IMR-90 (cell line): ENCODE results near the gene DNAH6. TPM values are rescaled to one million over a fixed set of nuclear protein-coding genes. Genes with fewer than 3 reads are reported as not detected.

Experiments
- ATAC-seq: fragments of 200-7000 bp; cut with Tn5 transposase; 2 replicates; pipeline ENCODE4 v1.9.1; 2020; ENCODE audit warnings: low read depth, mild to moderate bottlenecking, moderate library complexity
- BruUV-seq: library from RNA; stranded (reverse); fragments of 400-500 nt; replicated peaks from 2 replicates; lab custom pipeline; 2021; lab: Mats Ljungman, UMichigan
- CTCF ChIA-PET: fragments of 300-600 bp; formaldehyde crosslinking; extraction: SDS; loops from one replicate; lab custom pipeline; 2021; ENCODE audit warnings: antibody characterized with exemption; lab: Yijun Ruan, JAX
- POLR2A ChIA-PET: fragments of 300-600 bp; sonication (Branson Sonifier 250); formaldehyde crosslinking; loops from one replicate; lab custom pipeline; 2022; ENCODE audit warnings: antibody characterized with exemption; ENCODE audit not compliant: unreplicated experiment; lab: Charles Lee
- DNase-seq: peaks from one replicate; pipeline ENCODE4 v3.0.0; 2013
- H2AFZ ChIP-seq: replicated peaks from 2 replicates; pipeline ENCODE3; 2013; ENCODE audit warnings: low read length, mild to moderate bottlenecking; ENCODE audit not compliant: poor library complexity
- H2AK5ac ChIP-seq: 2 replicates; pipeline ENCODE4 v1.6.1; 2013; ENCODE audit warnings: low read depth, low read length, inconsistent platforms
- H2AK9ac ChIP-seq: replicated peaks from 2 replicates; pipeline ENCODE3; 2013; ENCODE audit warnings: mild to moderate bottlenecking, low read depth, low read length, moderate library complexity; ENCODE audit not compliant: poor library complexity
- H2BK120ac ChIP-seq: 2 replicates; pipeline ENCODE4 v1.6.1; 2013; ENCODE audit warnings: low read depth, low read length, inconsistent platforms
- H2BK15ac ChIP-seq: 3 replicates; pipeline ENCODE4 v1.6.1; 2013; ENCODE audit warnings: low read depth, low read length, inconsistent platforms
- H2BK20ac ChIP-seq: 2 replicates; pipeline ENCODE4 v1.6.1; 2013; ENCODE audit warnings: low read depth, mild to moderate bottlenecking, inconsistent platforms, low read length, moderate library complexity
- H2BK5ac ChIP-seq: 2 replicates; pipeline ENCODE4 v1.6.1; 2013; ENCODE audit warnings: mild to moderate bottlenecking, low read depth, low read length, inconsistent platforms; ENCODE audit not compliant: poor library complexity, severe bottlenecking
- H3K14ac ChIP-seq: replicated peaks from 2 replicates; pipeline ENCODE4 v1.6.1; 2013; ENCODE audit warnings: low read depth, low read length, inconsistent platforms
- H3K18ac ChIP-seq: 2 replicates; pipeline ENCODE4 v1.6.1; 2013; ENCODE audit warnings: low read depth, low read length, control low read depth
- H3K23ac ChIP-seq: 2 replicates; pipeline ENCODE4 v1.6.1; 2013; ENCODE audit warnings: low read depth, low read length, inconsistent platforms
- H3K27ac ChIP-seq: 2 replicates; pipeline ENCODE4 v1.5.1; 2013; ENCODE audit warnings: mild to moderate bottlenecking, control low read depth, low read length; ENCODE audit not compliant: insufficient read depth
- H3K27me3 ChIP-seq: 2 replicates; pipeline ENCODE4 v1.6.1; 2013; ENCODE audit warnings: low read length; ENCODE audit not compliant: control insufficient read depth, insufficient read depth
- H3K36me3 ChIP-seq: 2 replicates; pipeline ENCODE4 v1.6.1; 2013; ENCODE audit warnings: low read length, mixed read lengths; ENCODE audit not compliant: control insufficient read depth, insufficient read depth
- H3K4ac ChIP-seq: 2 replicates; pipeline ENCODE4 v1.6.1; 2013; ENCODE audit warnings: low read depth, low read length, inconsistent platforms
- H3K4me1 ChIP-seq: 2 replicates; pipeline ENCODE4 v1.6.1; 2013; ENCODE audit warnings: low read length, mixed read lengths; ENCODE audit not compliant: control insufficient read depth, insufficient read depth
- H3K4me2 ChIP-seq: 2 replicates; pipeline ENCODE4 v1.6.1; 2013; ENCODE audit warnings: low read depth, mild to moderate bottlenecking, control low read depth, low read length, moderate library complexity
- H3K4me3 ChIP-seq: 2 replicates; pipeline ENCODE4 v1.5.1; 2013; ENCODE audit warnings: low read depth, mild to moderate bottlenecking, control low read depth, low read length, moderate library complexity; ENCODE audit not compliant: insufficient read depth
- H3K56ac ChIP-seq: 2 replicates; pipeline ENCODE4 v1.6.1; 2013; ENCODE audit warnings: low read length, inconsistent platforms; ENCODE audit not compliant: insufficient read depth; ENCODE audit errors: extremely low read depth
- H3K79me1 ChIP-seq, 2 experiments: 2 replicates each; pipeline ENCODE4 v1.6.1; 2013; ENCODE audit warnings: low read length in 2 of 2, inconsistent platforms in 1 of 2, low read depth in 1 of 2
- H3K9ac ChIP-seq: 2 replicates; pipeline ENCODE4 v1.6.1; 2013; ENCODE audit warnings: low read depth, low read length, control low read depth
- H3K9me1 ChIP-seq: 2 replicates; pipeline ENCODE4 v1.6.1; 2013; ENCODE audit warnings: low read length, inconsistent platforms; ENCODE audit not compliant: insufficient read depth
- H3K9me3 ChIP-seq: 2 replicates; pipeline ENCODE4 v1.6.1; 2013; ENCODE audit warnings: low read length; ENCODE audit not compliant: control insufficient read depth, insufficient read depth
- H4K20me1 ChIP-seq: 2 replicates; pipeline ENCODE4 v1.6.1; 2013; ENCODE audit warnings: low read length, inconsistent platforms; ENCODE audit not compliant: insufficient read depth
- H4K5ac ChIP-seq: 2 replicates; pipeline ENCODE4 v1.6.1; 2013; ENCODE audit warnings: mild to moderate bottlenecking, low read depth, low read length, control low read depth
- H4K8ac ChIP-seq, 2 experiments: 2 replicates each; pipeline ENCODE4 v1.6.1; 2013; ENCODE audit warnings: low read depth in 2 of 2, low read length in 2 of 2, control low read depth in 1 of 2, inconsistent platforms in 1 of 2
- H4K91ac ChIP-seq: 2 replicates; pipeline ENCODE4 v1.6.1; 2013; ENCODE audit warnings: low read depth, low read length, inconsistent platforms; ENCODE audit not compliant: insufficient read depth
- BHLHE40 ChIP-seq: fragments of 150-350 bp; IDR thresholded peaks from 2 replicates; pipeline ENCODE4 v1.6.1; 2016; ENCODE audit warnings: mild to moderate bottlenecking, low read depth, low read length
- CEBPB ChIP-seq: IDR thresholded peaks from 2 replicates; pipeline ENCODE4 v1.6.1; 2012; ENCODE audit warnings: low read depth, low read length, improper control_type of control experiment
- CHD1 ChIP-seq: IDR thresholded peaks from 2 replicates; pipeline ENCODE4 v1.6.1; 2012; ENCODE audit warnings: low read depth, low read length, improper control_type of control experiment
- FOS ChIP-seq: fragments of 150-350 bp; IDR thresholded peaks from 2 replicates; pipeline ENCODE4 v1.6.1; 2016; ENCODE audit warnings: low read depth, low read length
- MAFK ChIP-seq: IDR thresholded peaks from 2 replicates; pipeline ENCODE4 v1.6.1; 2012; ENCODE audit warnings: low read depth, low read length, improper control_type of control experiment
- MAZ ChIP-seq: IDR thresholded peaks from 2 replicates; pipeline ENCODE4 v1.6.1; 2012; ENCODE audit warnings: low read depth, mild to moderate bottlenecking, low read length, improper control_type of control experiment, moderate library complexity, borderline replicate concordance
- MXI1 ChIP-seq: IDR thresholded peaks from 2 replicates; pipeline ENCODE4 v1.6.1; 2012; ENCODE audit warnings: low read depth, mild to moderate bottlenecking, low read length, moderate library complexity, borderline replicate concordance
- NFE2L2 ChIP-seq: fragments of 150-350 bp; IDR thresholded peaks from 2 replicates; pipeline ENCODE4 v1.6.1; 2016; ENCODE audit warnings: low read depth, mild to moderate bottlenecking, low read length
- POLR2A ChIP-seq: IDR thresholded peaks from 2 replicates; pipeline ENCODE4 v1.6.1; 2012; ENCODE audit warnings: mild to moderate bottlenecking, low read depth, low read length
- RAD21 ChIP-seq: IDR thresholded peaks from 2 replicates; pipeline ENCODE4 v1.6.1; 2012; ENCODE audit warnings: low read length, improper control_type of control experiment
- RCOR1 ChIP-seq: IDR thresholded peaks from 2 replicates; pipeline ENCODE4 v1.6.1; 2012; ENCODE audit warnings: mild to moderate bottlenecking, low read length, improper control_type of control experiment; ENCODE audit not compliant: insufficient replicate concordance
- RFX5 ChIP-seq: IDR thresholded peaks from 2 replicates; pipeline ENCODE4 v1.8.0; 2012; ENCODE audit warnings: low read depth, mild to moderate bottlenecking, low read length, moderate library complexity
- SMC3 ChIP-seq: fragments of 150-350 bp; IDR thresholded peaks from 2 replicates; pipeline ENCODE4 v1.6.1; 2016; ENCODE audit warnings: low read depth, mild to moderate bottlenecking, antibody characterized with exemption, low read length, moderate library complexity
- WGBS, 2 experiments: methylation state at CpG; one replicate each; pipeline versions ENCODE4 v1.1.5 to v1.1.7; 2013; ENCODE audit warnings: missing lambda C conversion rate in 2 of 2; ENCODE audit not compliant: insufficient read length in 1 of 2; ENCODE audit errors: extremely low coverage in 2 of 2; 5-methylcytosine and 5-hydroxymethylcytosine counted together
- dilution Hi-C: fragments of 300-500 bp; cut with HindIII; formaldehyde crosslinking; loops from one replicate; pipeline ENCODE4 v1.14.3; 2018; ENCODE audit warnings: low sequenced_read_pairs; ENCODE audit not compliant: unreplicated experiment
- in situ Hi-C: fragments of 300-500 bp; cut with MboI; formaldehyde crosslinking; loops from 3 replicates; pipeline ENCODE4 v1.14.3; 2019; ENCODE audit warnings: low sequenced_read_pairs, inconsistent platforms, mixed read lengths
- intact Hi-C: fragments of 100-400 bp; cut with micrococcal nuclease; formaldehyde crosslinking; loops from 2 replicates; pipeline ENCODE4 v1.10.0; 2022
- polyA plus RNA-seq, 3 experiments: library from polyadenylated mRNA; depleted of rRNA; stranded (reverse); fragments of >200 nt; gene quantifications; 2 replicates each; pipeline ENCODE4 v1.2.3, GENCODE V29; 2012; ENCODE audit warnings: low replicate concordance in 1 of 3
- total RNA-seq: library from RNA; depleted of rRNA; stranded (reverse); fragments of >200 nt; gene quantifications from 2 replicates; pipeline ENCODE4 v1.2.3, GENCODE V29; 2012
- TF ChIP-seq, protein P1 (sequence below): fragments of 150-350 bp; IDR thresholded peaks from 2 replicates; pipeline ENCODE4 v1.6.1; 2017; ENCODE audit warnings: mild to moderate bottlenecking, antibody characterized with exemption, low read length, low read depth
- TF ChIP-seq, protein P2 (sequence below): fragments of 150-350 bp; IDR thresholded peaks from 2 replicates; pipeline ENCODE4 v1.6.1; 2016; ENCODE audit warnings: low read depth, mild to moderate bottlenecking, low read length, moderate library complexity, borderline replicate concordance
- TF ChIP-seq, protein P3 (sequence below): conservative IDR thresholded peaks from 2 replicates; pipeline ENCODE4 v1.5.1; 2012; ENCODE audit warnings: mild to moderate bottlenecking, low read depth, low read length, improper control_type of control experiment

The DNAH6 gene
- total and polyA plus RNA-seq, 2 of the 4 experiments (the other 2 are of a cell fraction), result under 0.01 to 0.07 TPM

GRCh38 chr2:84550916-84551315, 34.6 kb downstream of the DNAH6 start:
- H2BK15ac ChIP-seq, result no peak overlapping the region
- H3K79me1 ChIP-seq, result no peaks in the 10 kb centered on the region
- in situ Hi-C loops, result no loop called here
- no peak overlapping the region for H3K18ac ChIP-seq
- H3K4me2 ChIP-seq, result no peak overlapping the region
- ChIA-PET POLR2A (no interaction called here), CTCF (no interaction called here)
- no peak overlapping the region for H2BK5ac ChIP-seq
- H3K4ac ChIP-seq, result no peak overlapping the region
- H3K4me1 ChIP-seq, result no peaks in the 10 kb centered on the region
- no peak overlapping the region for H2BK120ac ChIP-seq
- no peak overlapping the region for H2AK5ac ChIP-seq
- no peak overlapping the region for H3K9ac ChIP-seq
- H3K4me3 ChIP-seq, result no peak overlapping the region
- peaks cover 3% of the 10 kb centered on the region for H3K27me3 ChIP-seq
- dilution Hi-C loops, result no loop called here
- no peak overlapping the region for H4K8ac ChIP-seq
- no peak overlapping the region for H3K27ac ChIP-seq
- no peak overlapping the region for H2BK20ac ChIP-seq
- no TSS peak for BruUV-seq
- TF ChIP-seq RFX5 (no peak), POLR2A (no peak), SMC3 (no peak), CHD1 (no peak), FOS (no peak), NFE2L2 (no peak), RAD21 (no peak), MAFK (no peak), CEBPB (no peak), BHLHE40 (no peak), MAZ (no peak), RCOR1 (no peak), MXI1 (no peak)
- TF ChIP-seq, protein P1, sequence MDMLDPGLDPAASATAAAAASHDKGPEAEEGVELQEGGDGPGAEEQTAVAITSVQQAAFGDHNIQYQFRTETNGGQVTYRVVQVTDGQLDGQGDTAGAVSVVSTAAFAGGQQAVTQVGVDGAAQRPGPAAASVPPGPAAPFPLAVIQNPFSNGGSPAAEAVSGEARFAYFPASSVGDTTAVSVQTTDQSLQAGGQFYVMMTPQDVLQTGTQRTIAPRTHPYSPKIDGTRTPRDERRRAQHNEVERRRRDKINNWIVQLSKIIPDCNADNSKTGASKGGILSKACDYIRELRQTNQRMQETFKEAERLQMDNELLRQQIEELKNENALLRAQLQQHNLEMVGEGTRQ, result no peak
- TF ChIP-seq, protein P2, sequence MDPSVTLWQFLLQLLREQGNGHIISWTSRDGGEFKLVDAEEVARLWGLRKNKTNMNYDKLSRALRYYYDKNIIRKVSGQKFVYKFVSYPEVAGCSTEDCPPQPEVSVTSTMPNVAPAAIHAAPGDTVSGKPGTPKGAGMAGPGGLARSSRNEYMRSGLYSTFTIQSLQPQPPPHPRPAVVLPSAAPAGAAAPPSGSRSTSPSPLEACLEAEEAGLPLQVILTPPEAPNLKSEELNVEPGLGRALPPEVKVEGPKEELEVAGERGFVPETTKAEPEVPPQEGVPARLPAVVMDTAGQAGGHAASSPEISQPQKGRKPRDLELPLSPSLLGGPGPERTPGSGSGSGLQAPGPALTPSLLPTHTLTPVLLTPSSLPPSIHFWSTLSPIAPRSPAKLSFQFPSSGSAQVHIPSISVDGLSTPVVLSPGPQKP, result no peak
- TF ChIP-seq, protein P3, sequence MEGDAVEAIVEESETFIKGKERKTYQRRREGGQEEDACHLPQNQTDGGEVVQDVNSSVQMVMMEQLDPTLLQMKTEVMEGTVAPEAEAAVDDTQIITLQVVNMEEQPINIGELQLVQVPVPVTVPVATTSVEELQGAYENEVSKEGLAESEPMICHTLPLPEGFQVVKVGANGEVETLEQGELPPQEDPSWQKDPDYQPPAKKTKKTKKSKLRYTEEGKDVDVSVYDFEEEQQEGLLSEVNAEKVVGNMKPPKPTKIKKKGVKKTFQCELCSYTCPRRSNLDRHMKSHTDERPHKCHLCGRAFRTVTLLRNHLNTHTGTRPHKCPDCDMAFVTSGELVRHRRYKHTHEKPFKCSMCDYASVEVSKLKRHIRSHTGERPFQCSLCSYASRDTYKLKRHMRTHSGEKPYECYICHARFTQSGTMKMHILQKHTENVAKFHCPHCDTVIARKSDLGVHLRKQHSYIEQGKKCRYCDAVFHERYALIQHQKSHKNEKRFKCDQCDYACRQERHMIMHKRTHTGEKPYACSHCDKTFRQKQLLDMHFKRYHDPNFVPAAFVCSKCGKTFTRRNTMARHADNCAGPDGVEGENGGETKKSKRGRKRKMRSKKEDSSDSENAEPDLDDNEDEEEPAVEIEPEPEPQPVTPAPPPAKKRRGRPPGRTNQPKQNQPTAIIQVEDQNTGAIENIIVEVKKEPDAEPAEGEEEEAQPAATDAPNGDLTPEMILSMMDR, result no peak
- intact Hi-C loops, result no loop called here
- H4K20me1 ChIP-seq, result no peaks in the 10 kb centered on the region
- H4K5ac ChIP-seq, result no peak overlapping the region
- no peak overlapping the region for H4K91ac ChIP-seq
- no peak overlapping the region for H3K56ac ChIP-seq
- no peaks in the 10 kb centered on the region for H3K36me3 ChIP-seq
- ATAC-seq, result no peak
- H3K9me3 ChIP-seq, result no peaks in the 10 kb centered on the region
- no peaks in the 10 kb centered on the region for H3K9me1 ChIP-seq
- H2AK9ac ChIP-seq, result no peak overlapping the region
- no CpG with 5 or more reads among the region's 1 CpG for WGBS, 2 experiments
- H3K14ac ChIP-seq, result no peak overlapping the region
- no peak for DNase-seq
- no peak overlapping the region for H3K23ac ChIP-seq
- no peak overlapping the region for H2AFZ ChIP-seq
